H1 (cell line): ENCODE measurements around the gene PALD1. TPM values are rescaled to one million over a fixed set of nuclear protein-coding genes. Genes with fewer than 3 reads are reported as not detected.

Experiments
- RNF2 ChIP-seq: fragments of 200-900, 300-1000 bp; sonication (generic); IDR thresholded peaks from 2 replicates; pipeline ENCODE4 v1.7.1; 2016; ENCODE audit warnings: borderline replicate concordance, low read depth, mild to moderate bottlenecking, antibody characterized with exemption, low read length; ENCODE audit not compliant: poor library complexity, severe bottlenecking; ENCODE audit errors: missing control alignments
- polyA plus RNA-seq, 7 experiments: library from polyadenylated mRNA; depleted of rRNA in 3 of 7; stranded (reverse) in 5 of 7; unstranded in 2 of 7; fragments of >200 nt in 5 of 7; fragments of 200-250 nt in 2 of 7; gene quantifications; 1 replicate in 5 of 7; 2 replicates in 1 of 7; 4 replicates in 1 of 7; pipeline versions ENCODE4 v1.2.1 to v1.2.3, GENCODE V29; 2011 to 2013; ENCODE audit warnings: missing spikeins in 2 of 7, mixed read lengths in 2 of 7
- total RNA-seq: library from RNA; stranded (reverse); fragmentation: NEBNext Ultra II Directional; extraction: Animal tissue kit (Norgen Biotek cat#: 25700); gene quantifications from 2 replicates; pipeline ENCODE4 v1.2.1, GENCODE V29; 2021

The PALD1 gene
- total and polyA plus RNA-seq, 2 of the 8 experiments (the other 6 are each of a cell fraction or from before 2014, with no cell fraction given), result 13.3 to 32.8 TPM

GRCh38 chr10:70601746-70602145, 123.2 kb downstream of the PALD1 start (continued):
- no peak for TF ChIP-seq RNF2
